Body of pancreas (tissue), 4 donors: ENCODE data around the gene ANKS1A.

ENCODE experiments used
- POLR2A ChIP-seq, 3 donors: fragments of 450-650 bp; IDR thresholded peaks; one replicate each; pipeline ENCODE4 v1.6.1; 2016; ENCODE audit warnings: antibody characterized with exemption in 3 of 3, mild to moderate bottlenecking in 2 of 3
- TF ChIP-seq, protein P1 (sequence below), 7 experiments: fragments of 450-650 bp in 4 of 7; fragments of 200-600 bp in 3 of 7; sonication (generic) in 3 of 7; IDR thresholded peaks; one replicate each; pipeline ENCODE4 v1.5.1; 2016 to 2019; ENCODE audit warnings: antibody characterized with exemption in 7 of 7

DNA sequence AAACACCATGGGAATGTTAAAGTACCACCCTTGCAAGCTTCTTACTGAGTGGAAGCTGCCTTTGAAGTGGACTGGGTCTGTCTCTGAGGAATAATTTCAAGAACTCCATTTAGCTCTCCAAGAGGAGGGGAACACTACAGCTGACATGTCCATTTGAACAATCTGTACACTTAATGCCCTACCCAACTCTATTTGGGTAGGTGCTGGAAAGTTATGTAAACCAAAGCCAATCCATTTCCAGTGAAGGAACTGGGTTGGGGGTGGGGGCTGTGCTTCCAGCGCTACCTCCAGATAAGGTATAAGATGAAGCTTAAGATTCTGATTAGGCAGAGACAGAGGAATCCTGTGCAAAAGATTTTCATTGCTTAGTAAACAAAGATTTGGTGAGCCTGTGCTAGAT lies 130.1 kb downstream of the ANKS1A start:
- TF ChIP-seq, protein P1, sequence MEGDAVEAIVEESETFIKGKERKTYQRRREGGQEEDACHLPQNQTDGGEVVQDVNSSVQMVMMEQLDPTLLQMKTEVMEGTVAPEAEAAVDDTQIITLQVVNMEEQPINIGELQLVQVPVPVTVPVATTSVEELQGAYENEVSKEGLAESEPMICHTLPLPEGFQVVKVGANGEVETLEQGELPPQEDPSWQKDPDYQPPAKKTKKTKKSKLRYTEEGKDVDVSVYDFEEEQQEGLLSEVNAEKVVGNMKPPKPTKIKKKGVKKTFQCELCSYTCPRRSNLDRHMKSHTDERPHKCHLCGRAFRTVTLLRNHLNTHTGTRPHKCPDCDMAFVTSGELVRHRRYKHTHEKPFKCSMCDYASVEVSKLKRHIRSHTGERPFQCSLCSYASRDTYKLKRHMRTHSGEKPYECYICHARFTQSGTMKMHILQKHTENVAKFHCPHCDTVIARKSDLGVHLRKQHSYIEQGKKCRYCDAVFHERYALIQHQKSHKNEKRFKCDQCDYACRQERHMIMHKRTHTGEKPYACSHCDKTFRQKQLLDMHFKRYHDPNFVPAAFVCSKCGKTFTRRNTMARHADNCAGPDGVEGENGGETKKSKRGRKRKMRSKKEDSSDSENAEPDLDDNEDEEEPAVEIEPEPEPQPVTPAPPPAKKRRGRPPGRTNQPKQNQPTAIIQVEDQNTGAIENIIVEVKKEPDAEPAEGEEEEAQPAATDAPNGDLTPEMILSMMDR (IDR thresholded peaks at IDR 0.05): no peak
- TF ChIP-seq POLR2A (IDR thresholded peaks at IDR 0.05): no peak
